GM21423 (cell line): ENCODE results near the gene PDZRN3.

Experiments used
- ATAC-seq: cut with Tn5 transposase; IDR thresholded peaks from one replicate; pipeline ENCODE4 v1.9.1; 2021; ENCODE audit warnings: mild to moderate bottlenecking, moderate library complexity; ENCODE audit not compliant: unreplicated experiment

The PDZRN3 gene

GRCh38 chr3:73401059-73401458 lies 223.7 kb downstream of the PDZRN3 start:
- no peak for ATAC-seq

- ATAC-seq, result no peak
These were observed 225.0 kb downstream of the PDZRN3 start for GRCh38 chr3:73399666-73400253.

- no peak for ATAC-seq
These were observed 225.6 kb downstream of the PDZRN3 start for GRCh38 chr3:73399106-73399505.

- no peak for ATAC-seq
These were observed 226.7 kb downstream of the PDZRN3 start for GRCh38 chr3:73398084-73398483.

- ATAC-seq, result no peak
These were observed 230.5 kb downstream of the PDZRN3 start for GRCh38 chr3:73394240-73394639.

GRCh38 chr3:73393005-73393404 lies 231.7 kb downstream of the PDZRN3 start:
- no peak for ATAC-seq

- no peak for ATAC-seq
These were observed 232.8 kb downstream of the PDZRN3 start for GRCh38 chr3:73391984-73392383.

- no peak for ATAC-seq
These were observed 234.8 kb downstream of the PDZRN3 start for GRCh38 chr3:73389928-73390327.

- no peak for ATAC-seq
These were observed 235.5 kb downstream of the PDZRN3 start for GRCh38 chr3:73389117-73389813.

- no peak for ATAC-seq
These were observed 239.2 kb downstream of the PDZRN3 start for GRCh38 chr3:73385568-73385967.

- ATAC-seq, result no peak
These were observed 240.4 kb downstream of the PDZRN3 start for GRCh38 chr3:73384091-73384906.

GRCh38 chr3:73383470-73384049 lies 241.2 kb downstream of the PDZRN3 start:
- ATAC-seq, result no peak

- ATAC-seq, result no peak
These were observed 243.2 kb downstream of the PDZRN3 start for GRCh38 chr3:73381551-73381950.

- no peak for ATAC-seq
These were observed 243.8 kb downstream of the PDZRN3 start for GRCh38 chr3:73380735-73381532.

GRCh38 chr3:73379465-73379864 lies 245.3 kb downstream of the PDZRN3 start:
- ATAC-seq, result no peak

GRCh38 chr3:73378207-73378606 lies 246.5 kb downstream of the PDZRN3 start:
- ATAC-seq, result no peak

GRCh38 chr3:73365756-73366397 lies 258.9 kb downstream of the PDZRN3 start:
- ATAC-seq, result no peak

GRCh38 chr3:73364517-73364916 lies 260.2 kb downstream of the PDZRN3 start:
- ATAC-seq, result no peak

GRCh38 chr3:73363093-73363492 lies 261.6 kb downstream of the PDZRN3 start:
- ATAC-seq, result no peak

- no peak for ATAC-seq
These were observed 263.1 kb downstream of the PDZRN3 start for GRCh38 chr3:73361591-73361990.
